HG03175 (cell line): ENCODE data around the gene SNX9.
"Not testable (repeated sequence)": the region's sequence is repeated elsewhere in the genome, so short reads cannot be mapped to it uniquely, and the experiment has no call there.

Experiments
- ATAC-seq: cut with Tn5 transposase; IDR thresholded peaks from one replicate; pipeline ENCODE4 v1.9.1; 2021; ENCODE audit warnings: mild to moderate bottlenecking, moderate library complexity; ENCODE audit not compliant: unreplicated experiment

SNX9 gene

DNA sequence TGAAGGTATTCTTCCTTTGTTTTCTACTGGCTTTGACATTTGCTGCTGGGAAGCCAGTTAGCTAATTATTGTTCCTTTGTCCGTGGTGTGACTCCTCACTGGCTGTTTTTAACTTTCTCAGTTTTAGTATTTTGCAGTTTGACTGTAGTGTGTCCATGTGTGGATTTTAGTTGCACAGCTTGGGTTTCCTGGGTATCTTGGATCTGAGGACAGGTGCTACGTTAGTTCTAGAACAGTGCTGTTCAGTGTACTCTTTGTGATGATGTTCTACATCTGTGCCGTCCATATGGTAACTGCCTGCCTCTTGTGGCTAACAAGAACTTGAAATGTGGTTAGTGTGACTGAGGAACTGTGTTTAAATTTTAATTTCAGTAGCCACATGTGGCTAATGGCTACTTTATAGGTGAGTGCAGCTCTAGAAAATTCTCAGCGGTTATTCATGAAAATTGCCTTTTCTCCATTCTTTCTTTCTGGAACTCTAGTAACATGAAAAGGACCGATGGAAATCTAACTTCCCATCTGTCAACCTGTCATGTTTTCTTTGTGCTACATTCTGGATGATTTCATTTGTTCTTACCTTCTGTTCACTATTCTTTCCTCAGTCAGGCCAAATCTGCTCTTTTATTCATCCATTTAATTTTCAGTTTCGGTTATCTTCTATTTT, 7.4 kb downstream of the SNX9 start:
- ATAC-seq = peak; percentile 93

DNA sequence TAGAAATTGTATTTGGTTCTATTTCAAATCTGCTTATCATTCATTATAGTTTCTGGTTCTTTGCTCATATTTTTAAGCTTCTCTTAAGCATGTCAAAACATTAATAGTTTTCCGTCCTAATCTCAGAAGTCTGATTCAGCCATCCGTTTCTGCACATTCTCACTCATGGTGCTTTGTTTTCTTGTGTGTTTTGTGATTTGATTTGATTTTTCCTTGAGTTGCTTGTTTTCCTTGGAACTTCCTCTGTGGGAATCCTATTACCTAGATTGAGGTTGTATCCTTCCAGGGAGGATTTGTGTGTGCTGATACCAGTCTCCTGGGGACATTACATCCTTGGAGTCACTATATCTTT, 7.9 kb downstream of the SNX9 start:
- ATAC-seq = no peak

DNA sequence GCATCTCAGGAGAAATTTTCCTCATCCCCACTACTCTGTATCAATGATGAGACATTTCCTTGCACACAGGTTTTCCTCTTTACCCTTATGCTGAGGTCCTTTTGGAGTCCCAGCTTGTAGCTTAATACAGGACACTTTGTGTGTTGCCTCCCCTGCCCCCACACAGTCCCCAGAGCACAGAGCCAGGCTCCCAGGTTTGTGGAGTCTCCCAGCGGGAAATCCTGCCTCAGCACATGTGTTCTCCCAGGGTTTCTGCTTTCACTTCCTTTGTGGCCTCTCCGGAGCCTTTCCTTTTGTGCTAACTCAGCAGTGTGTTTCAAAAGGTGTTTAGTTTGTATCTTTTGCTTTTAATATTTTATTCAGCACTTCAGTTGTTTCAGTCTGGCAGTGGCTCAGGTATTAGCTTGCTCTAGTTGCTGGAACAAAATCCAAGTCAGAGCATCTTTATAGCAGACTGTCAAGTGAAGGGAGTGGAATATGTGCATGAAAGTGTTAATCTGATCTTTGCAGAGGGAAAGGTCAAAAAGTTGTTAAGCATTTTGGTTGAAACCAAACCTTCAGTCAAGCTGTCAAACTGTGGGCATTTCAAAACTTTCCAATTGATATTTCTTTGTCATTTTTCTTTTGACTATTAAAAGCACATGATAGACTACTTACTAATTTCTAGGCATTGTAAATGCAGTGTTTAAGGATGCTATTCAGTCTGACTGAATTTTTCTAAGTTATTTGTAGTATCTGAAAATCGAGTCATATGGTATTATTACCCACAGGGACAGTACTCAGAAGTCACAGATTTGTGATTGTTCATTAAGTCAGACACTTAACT, 8.6 kb downstream of the SNX9 start:
- no peak for ATAC-seq

GRCh38 chr6:157832250-157832967, 9.4 kb downstream of the SNX9 start:
- no peak for ATAC-seq

DNA sequence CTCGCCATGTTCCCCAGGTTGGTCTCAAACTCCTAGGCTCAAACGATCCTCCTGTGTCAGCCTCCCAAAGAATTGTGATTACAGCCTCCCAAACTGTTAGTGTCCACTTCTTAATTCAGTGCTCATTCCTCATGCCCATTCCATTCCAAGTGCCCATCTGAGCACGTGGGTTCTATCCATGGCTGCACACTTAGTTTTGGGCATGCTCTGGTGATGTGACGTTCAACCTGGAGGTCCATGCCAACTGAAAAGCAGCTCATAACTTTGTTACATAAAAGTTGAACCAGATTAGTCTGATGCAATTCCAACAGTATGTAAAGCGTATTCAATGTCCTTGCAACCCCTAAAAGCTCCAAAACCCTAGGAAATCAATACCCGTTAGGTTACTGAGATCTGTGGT, 11.5 kb downstream of the SNX9 start:
- no peak for ATAC-seq

DNA sequence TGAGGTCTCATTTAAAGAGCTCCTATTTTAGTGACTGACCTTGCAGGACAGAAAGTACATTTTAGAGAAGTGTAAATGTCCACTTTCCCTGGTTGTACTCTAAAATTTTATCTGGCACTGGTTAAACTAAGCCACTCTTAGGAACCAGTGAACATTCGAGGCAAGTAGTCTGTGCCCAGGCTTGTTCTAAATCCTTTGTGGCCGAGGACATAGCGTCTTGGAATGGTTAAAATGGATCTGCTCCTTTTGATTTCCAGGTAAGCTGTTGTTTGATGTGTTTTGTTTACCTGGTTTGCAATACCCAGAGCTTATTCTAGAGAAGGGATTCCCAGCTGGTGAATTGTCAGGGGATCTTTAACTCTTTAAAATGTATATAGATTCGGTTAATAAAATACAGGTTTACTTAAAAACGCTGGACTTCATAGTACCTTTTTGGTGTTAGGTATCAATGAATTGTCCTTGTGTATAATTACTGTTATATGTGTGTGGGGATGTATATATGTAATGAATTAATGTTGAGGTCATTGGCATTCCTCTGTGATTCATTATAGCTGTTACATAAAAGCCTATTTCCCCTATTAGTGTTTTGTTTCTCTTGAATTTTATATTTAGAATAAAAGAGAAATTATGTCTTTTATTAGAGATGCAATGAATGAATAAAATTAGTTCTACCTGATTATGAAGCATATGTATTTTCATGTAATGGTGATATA, 15.8 kb downstream of the SNX9 start:
- no peak for ATAC-seq

DNA sequence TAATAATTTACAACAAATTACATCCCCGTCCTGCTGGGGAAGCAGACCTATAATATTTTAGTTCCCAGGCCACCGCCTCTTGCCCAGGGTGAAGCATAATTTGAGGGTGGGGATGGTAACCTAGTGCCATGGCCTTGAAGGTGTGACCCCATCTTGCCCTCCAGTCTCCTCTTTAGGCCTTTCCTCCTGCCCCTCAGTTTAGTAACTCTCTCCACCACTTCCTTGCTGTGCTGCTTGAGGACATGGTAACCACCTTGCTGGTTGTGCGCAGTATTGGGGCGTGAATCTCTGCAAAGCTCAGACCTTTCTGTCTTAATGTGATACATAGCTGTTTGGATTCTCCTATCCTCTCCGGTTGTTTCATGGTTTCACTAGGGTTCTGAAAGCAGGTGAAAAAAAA, 16.6 kb downstream of the SNX9 start:
- no peak for ATAC-seq

GRCh38 chr6:157840261-157840660, 17.2 kb downstream of the SNX9 start:
- ATAC-seq = no peak

- no peak for ATAC-seq
Observed at GRCh38 chr6:157840776-157841175, 17.7 kb downstream of the SNX9 start.

GRCh38 chr6:157841211-157841840, 18.3 kb downstream of the SNX9 start:
- peak; percentile 84 for ATAC-seq

- no peak for ATAC-seq
Observed at GRCh38 chr6:157842212-157842611, 19.2 kb downstream of the SNX9 start.

DNA sequence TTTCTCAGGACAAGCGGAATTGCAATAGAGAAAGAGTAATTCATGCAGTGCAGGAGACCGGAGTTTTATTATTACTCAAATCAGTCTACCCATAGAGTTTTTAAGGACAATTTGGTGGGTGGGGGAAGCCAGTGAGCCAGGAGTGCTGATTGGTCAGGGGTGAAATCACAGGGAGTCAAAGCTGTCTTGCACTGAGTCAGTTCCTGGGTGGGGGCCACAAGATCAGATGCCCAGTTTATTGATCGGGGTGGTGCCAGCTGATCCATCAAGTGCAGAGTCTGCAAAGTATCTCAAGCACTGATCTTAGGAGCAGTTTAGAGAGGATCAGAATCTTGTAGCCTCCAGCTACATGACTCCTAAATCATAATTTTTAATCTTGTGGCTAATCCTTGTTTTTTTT, 21.1 kb downstream of the SNX9 start:
- not testable (repeated sequence) for ATAC-seq

- peak; percentile 20 for ATAC-seq
Observed at GRCh38 chr6:157845493-157846259, 22.6 kb downstream of the SNX9 start.

- ATAC-seq = no peak
Observed at GRCh38 chr6:157847846-157848245, 24.8 kb downstream of the SNX9 start.

- ATAC-seq = no peak
Observed at GRCh38 chr6:157848693-157849092, 25.6 kb downstream of the SNX9 start.

- ATAC-seq = no peak
Observed at GRCh38 chr6:157849288-157850017, 26.4 kb downstream of the SNX9 start.

DNA sequence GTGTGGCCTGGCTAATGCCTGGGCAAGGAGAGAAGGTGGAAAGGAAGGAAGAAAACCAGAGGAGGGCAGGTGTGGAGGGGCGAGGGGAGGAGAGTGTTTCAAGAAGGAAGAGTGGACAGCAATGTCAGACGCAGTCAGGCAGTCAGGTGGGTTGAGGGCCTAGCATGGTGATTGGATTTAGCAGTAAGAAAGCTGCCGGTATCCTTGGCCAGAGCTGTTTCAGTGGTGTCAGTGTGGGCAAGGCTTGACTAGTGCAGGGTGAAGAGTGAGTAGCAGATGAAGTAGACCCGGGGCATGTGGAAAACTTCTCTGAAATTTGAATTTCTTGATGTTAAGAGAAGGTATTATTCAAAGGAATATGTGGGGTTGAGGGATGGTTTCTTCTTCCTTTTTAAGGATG, 27.0 kb downstream of the SNX9 start:
- ATAC-seq = no peak

GRCh38 chr6:157853018-157853805, 30.2 kb downstream of the SNX9 start:
- no peak for ATAC-seq
